Putamen (tissue), 1 donor: ENCODE results near the gene ACACB.

ENCODE experiments used
- DNase-seq: peaks from one replicate; pipeline ENCODE4 v3.0.0-alpha.2; 2016; ENCODE audit warnings: low spot score

Gene ACACB

DNA sequence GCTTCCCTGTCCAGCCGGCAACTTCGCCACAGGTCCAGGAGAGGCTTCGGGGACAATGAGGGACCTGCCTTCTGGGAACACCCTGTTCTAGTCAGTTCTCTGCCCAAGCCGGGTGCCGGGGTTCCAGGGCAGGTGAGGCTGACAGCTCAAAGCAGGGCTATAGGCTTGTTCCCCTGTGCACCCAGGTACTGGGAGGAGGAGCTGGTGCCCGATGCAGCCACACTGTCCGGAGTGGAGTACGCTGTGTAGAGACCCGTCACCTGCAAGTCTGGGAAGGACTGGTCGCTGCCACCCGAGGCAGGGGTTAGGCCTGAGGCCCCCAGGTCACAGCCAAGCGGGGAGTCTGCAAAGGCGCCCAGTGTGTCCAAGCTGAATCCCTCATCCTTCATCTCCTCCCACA lies 163.1 kb downstream of the ACACB start:
- DNase-seq, result no peak

DNA sequence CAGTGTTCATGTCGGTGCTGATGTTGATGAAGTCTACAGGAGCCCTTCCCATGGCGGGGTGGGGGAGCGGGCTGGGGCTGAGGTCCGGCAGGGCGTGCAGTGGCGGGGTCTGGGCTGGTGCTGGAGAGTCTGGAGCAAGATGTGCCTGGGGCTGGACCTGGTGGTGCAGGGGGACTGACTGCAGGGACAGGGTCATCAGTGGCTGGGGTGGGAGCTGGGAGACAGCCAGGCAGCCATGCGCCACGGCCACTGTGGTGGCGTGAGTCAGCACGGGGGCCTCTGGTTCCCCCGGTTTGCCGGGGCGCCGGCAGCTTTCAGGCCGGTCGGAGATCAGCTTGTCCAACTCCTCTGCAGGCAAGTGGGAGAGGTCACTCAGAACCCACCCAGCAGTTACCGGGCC lies 165.1 kb downstream of the ACACB start:
- DNase-seq, result no peak

- DNase-seq, result no peak
These were observed 168.0 kb downstream of the ACACB start for GRCh38 chr12:109284392-109284791.

- no peak for DNase-seq
These were observed 169.9 kb downstream of the ACACB start for GRCh38 chr12:109286252-109286651.

DNA sequence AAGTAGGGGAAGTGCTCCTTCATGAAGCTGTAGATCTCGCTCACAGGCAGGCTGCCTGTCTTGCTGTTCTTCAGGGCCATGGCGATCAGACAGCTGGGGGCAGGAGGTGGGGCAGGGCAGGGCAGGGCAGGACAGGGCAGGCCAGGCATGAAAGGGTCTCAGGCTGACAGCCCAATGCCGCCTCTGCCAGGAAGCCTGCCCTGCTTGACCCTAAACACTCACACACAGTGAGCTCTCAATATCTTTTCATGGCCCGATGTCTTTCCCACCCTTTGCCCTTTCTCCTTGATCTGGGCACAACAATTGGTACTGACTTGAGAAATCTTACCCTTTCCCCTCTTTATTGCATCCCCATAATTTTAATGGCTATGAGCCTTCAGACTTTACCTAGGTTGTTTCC lies 170.3 kb downstream of the ACACB start:
- DNase-seq, result no peak

- DNase-seq, result no peak
These were observed 170.8 kb downstream of the ACACB start for GRCh38 chr12:109287181-109287580.

DNA sequence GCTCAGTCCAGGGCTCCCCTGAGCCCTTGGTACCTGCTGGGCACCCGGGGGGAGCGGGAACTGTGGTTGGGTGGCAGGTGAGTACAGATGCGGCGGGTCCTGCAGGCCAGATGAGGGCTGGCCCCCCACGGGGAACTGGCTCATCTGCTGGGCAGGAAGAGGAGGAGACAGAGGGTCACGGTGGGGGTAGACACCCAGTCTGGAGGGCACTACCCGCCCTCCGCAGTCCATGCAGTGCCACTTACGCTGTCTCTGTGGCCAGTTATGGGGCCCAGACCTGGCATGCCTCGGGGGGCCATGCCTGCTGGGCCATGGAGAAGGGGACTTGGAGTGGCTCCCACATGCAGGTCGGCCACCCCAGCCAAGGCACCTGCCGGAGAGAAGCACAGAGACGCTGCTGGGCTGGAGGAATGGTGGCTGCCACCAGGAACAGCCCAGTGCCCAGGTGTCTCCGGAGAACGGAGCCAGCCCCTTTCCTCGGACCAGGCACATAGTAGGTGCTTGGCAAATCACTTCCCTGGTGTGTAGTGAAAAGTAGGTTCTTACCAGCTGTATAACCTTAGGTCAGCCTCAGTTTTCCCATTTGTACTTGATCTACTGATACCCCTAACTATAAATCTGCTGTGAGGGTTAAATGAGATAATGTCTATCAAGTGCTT lies 171.6 kb downstream of the ACACB start:
- no peak for DNase-seq

- no peak for DNase-seq
These were observed 172.2 kb downstream of the ACACB start for GRCh38 chr12:109288571-109288970.

DNA sequence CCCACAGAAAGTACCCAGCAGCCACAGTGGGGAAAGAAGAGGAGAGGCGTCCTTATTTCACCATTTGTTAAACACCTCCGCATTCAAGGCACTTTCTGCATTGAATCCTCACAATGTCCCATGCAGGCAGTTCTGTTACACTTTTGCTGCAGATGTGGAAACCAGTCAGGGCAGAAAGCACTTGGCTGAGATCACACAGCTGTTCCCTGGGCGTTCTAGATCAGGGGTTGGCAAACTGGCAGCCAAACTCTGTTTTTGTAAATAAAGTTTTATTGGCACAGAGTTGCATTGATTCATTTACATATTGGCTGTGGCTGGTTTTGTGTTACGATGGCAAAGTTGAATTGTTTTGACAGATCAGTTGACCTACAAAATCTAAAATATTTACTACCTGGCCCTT lies 172.6 kb downstream of the ACACB start:
- no peak for DNase-seq

GRCh38 chr12:109289551-109289950 lies 173.2 kb downstream of the ACACB start:
- no peak for DNase-seq

DNA sequence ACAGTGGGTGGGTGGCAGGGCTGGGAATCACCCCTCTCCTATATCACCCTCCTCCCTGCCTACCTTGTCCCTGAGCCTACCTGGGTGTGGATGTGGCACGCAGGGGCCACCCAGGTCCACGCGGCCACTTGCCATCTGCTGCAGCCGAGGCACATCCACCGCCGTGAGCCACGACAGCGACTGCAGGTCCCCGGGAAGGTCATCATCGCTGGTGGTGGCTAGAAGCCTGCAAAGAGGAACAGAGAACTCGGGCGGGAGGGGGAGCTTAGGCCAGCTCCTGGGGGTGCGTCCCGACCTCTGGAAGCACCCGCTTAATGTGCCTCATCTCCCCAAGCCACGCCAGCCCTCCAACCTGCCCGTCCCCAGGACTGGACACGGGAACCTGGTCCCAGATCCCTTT lies 173.7 kb downstream of the ACACB start:
- no peak for DNase-seq

DNA sequence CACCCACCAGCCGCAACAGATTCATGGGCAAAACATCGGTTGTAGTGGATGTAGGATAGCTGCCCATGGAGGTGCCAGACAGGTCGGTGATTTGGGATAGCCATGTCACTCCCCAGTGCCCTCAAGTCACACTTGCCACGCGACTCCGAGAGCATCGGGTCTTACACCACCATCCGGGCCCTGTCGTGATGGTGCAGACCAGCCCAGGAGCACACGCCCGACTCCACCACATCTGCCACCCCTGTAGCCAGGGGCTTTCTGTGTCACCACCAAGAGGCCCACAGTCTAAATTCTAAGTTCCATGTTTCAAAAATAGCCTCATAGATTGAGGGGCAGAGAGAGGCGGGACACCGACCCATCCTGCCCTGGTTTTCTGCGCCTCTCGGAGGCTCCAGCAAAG lies 174.7 kb downstream of the ACACB start:
- no peak for DNase-seq

DNA sequence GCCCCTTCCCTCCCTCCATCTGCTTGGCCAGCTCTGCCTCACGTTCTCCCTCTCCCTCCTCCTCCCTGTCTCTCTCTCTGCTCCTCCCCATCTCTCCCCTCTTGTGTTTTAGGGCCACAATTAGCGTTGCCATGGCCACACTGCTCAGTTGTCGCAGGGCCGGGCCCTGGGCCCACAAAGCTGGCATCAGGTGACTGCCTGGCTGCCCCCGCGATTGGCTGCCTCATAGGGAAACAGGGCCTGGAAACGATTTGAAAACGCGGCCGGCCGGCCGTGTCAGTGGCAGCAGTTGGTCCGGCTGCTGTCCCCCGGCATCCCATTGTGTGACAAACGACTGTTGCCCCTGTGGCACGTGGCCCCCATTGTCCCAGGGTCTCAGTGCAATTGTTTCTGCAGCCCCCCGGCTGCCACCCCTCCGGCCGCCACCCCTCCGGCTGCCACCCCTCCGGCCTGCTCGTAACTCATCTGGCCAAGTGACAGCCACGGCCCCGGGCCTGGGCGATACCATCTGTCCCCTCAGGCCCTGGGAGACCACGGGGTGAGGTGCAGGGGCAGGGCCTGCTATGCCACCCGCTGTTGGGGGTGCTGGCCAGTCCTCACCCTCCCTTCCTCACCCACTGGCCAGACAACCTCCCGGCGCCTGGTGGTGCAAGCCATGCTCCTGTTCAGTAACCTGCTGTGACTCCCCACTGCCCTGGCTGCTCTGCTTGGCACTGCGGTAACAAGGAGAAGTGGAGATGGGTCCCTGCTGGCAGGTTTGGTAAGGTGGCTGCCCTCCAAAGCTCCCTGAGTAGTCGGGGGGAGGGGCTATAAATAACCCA lies 175.3 kb downstream of the ACACB start:
- DNase-seq, result peak; percentile 73

GRCh38 chr12:109292342-109292711 lies 175.9 kb downstream of the ACACB start:
- DNase-seq, result no peak

DNA sequence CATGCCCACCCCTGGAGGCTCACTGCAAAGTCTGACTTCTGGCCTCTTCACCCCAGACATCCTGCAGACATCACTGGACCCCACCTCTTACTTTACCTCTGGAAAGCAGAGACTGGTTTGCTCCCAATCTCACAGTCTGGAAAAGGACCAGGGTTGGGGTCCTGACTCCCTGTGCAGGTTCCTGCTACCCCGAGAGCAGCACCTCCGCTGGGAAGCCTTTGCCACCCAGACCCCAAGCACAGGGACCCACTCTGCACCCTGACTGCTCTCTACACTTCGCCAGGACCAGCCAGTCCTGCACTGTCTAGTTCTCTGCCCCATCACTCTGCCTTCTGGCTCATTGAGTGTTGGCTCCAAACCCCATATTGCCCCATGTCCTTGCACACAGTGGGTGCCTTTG lies 176.7 kb downstream of the ACACB start:
- DNase-seq, result no peak

DNA sequence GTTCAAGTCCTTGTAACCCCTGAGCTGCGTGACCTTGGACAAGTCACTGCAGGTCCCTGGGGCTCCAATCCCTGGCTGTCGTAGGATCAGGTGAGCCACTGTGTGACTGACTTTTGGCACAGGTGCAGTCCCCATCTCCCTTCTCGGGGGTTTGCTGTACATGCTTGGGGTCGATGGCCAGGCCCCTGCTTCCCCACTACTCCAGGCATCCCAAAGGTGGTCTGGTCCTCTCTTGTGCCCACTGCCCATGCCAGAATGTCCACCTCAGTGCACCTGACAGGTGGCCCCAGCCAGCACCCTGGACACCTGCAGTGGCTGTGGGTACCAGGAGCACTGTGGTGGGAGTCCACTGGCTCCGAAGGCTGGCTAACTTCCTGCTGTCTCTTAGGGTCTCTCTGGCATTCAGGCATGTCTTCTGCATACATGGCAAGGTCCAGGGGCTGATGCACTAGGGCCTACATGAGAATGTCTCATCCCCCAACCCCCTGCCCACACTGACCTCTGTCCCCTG lies 178.0 kb downstream of the ACACB start:
- no peak for DNase-seq

GRCh38 chr12:109295764-109296425 lies 179.5 kb downstream of the ACACB start:
- DNase-seq, result no peak

DNA sequence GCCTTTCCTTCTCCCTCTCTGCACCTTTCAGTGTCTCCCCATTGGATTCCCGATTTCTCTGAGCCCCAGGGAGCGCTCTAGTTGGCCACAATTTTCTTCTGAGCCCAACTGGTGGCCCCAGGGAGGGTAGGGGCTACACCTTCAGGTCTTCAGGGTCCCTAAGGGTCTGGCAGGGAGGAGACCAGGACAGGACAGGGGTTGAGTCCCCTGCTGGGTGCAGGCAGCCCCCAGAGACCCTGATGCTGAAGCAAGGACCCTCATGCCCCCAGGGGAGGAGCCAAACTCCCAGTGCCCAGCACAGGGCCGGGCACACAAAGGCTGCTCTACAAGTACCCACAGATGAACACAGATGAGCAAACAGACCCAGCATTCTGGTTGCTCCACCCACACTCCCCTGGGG lies 180.0 kb downstream of the ACACB start:
- DNase-seq, result no peak

GRCh38 chr12:109299849-109300248 lies 183.5 kb downstream of the ACACB start:
- no peak for DNase-seq

GRCh38 chr12:109301643-109302168 lies 185.3 kb downstream of the ACACB start:
- DNase-seq, result no peak

- DNase-seq, result no peak
These were observed 186.0 kb downstream of the ACACB start for GRCh38 chr12:109302358-109302757.

DNA sequence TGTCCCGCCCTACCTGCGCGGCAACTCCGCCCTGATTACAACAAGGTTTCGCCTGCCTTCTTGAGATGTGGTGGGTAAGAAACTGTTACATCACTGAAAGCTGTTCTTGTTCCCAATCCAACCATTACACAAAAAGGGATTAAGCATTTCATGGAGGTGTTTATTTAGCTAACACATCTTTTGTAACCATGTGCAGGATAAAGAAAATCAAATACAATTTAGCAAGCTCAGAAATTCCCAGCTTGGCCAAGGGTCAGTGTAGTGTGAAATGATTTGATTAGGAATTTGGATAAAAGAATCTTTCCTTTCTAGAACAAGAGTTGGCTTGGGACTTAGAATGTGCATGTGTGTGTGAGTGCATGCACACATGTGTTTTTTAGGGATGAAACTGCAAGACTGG lies 186.4 kb downstream of the ACACB start:
- DNase-seq, result no peak

- DNase-seq, result no peak
These were observed 188.1 kb downstream of the ACACB start for GRCh38 chr12:109304485-109304884.
